Measurements from ENCODE around the gene MEP1A. TPM values are rescaled to one million over a fixed set of nuclear protein-coding genes. Genes with fewer than 3 reads are reported as not detected.
"Not testable (repeated sequence)": the region's sequence is repeated elsewhere in the genome, so short reads cannot be mapped to it uniquely, and the experiment has no call there.

MEP1A gene
- total RNA-seq, 1 donor from 2014 or later = not detected

- intact Hi-C loops (cut with DNase I) = no loop called here
- H3K36me3 ChIP-seq = no peaks in the 10 kb centered on the region
- no peaks in the 10 kb centered on the region for H3K4me1 ChIP-seq
- no peak overlapping the region for H3K27ac ChIP-seq
- no peak overlapping the region for H3K4me3 ChIP-seq
- no peaks in the 10 kb centered on the region for H3K9me3 ChIP-seq
- H3K27me3 ChIP-seq = no peaks in the 10 kb centered on the region
- no peak for DNase-seq (ENCODE audit: low spot score in 2 of 2)
- TF ChIP-seq, protein P1, sequence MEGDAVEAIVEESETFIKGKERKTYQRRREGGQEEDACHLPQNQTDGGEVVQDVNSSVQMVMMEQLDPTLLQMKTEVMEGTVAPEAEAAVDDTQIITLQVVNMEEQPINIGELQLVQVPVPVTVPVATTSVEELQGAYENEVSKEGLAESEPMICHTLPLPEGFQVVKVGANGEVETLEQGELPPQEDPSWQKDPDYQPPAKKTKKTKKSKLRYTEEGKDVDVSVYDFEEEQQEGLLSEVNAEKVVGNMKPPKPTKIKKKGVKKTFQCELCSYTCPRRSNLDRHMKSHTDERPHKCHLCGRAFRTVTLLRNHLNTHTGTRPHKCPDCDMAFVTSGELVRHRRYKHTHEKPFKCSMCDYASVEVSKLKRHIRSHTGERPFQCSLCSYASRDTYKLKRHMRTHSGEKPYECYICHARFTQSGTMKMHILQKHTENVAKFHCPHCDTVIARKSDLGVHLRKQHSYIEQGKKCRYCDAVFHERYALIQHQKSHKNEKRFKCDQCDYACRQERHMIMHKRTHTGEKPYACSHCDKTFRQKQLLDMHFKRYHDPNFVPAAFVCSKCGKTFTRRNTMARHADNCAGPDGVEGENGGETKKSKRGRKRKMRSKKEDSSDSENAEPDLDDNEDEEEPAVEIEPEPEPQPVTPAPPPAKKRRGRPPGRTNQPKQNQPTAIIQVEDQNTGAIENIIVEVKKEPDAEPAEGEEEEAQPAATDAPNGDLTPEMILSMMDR (IDR thresholded peaks at IDR 0.05) = no peak
Observed at GRCh38 chr6:46757214-46757596, 36.0 kb upstream of the MEP1A start.

GRCh38 chr6:46758960-46759753, 34.0 kb upstream of the MEP1A start:
- TF ChIP-seq, protein P1 (IDR thresholded peaks at IDR 0.05) = no peak
- Histone ChIP-seq H3K4me3 (no peak overlapping the region), H3K4me1 (no peaks in the 10 kb centered on the region), H3K9me3 (no peaks in the 10 kb centered on the region), H3K36me3 (no peaks in the 10 kb centered on the region), H3K27me3 (no peaks in the 10 kb centered on the region), H3K27ac (no peak overlapping the region)
- intact Hi-C loops (cut with DNase I) = no loop called here
- no peak for DNase-seq (ENCODE audit: low spot score in 2 of 2)

GRCh38 chr6:46760925-46761324, 32.3 kb upstream of the MEP1A start:
- H3K4me3 ChIP-seq = no peak overlapping the region
- no peak for DNase-seq (ENCODE audit: low spot score in 2 of 2)
- H3K27me3 ChIP-seq = no peaks in the 10 kb centered on the region
- no peaks in the 10 kb centered on the region for H3K36me3 ChIP-seq
- TF ChIP-seq, protein P1 (IDR thresholded peaks at IDR 0.05) = no peak
- no peaks in the 10 kb centered on the region for H3K4me1 ChIP-seq
- intact Hi-C loops (cut with DNase I) = no loop called here
- H3K9me3 ChIP-seq = no peaks in the 10 kb centered on the region
- no peak overlapping the region for H3K27ac ChIP-seq

GRCh38 chr6:46763466-46763865, 29.7 kb upstream of the MEP1A start:
- Histone ChIP-seq H3K36me3 (no peaks in the 10 kb centered on the region), H3K27me3 (no peaks in the 10 kb centered on the region), H3K27ac (no peak overlapping the region), H3K4me3 (no peak overlapping the region), H3K9me3 (peaks cover 0 to 4% of the 10 kb centered on the region in 2 donors), H3K4me1 (no peaks in the 10 kb centered on the region)
- intact Hi-C loops (cut with DNase I) = no loop called here
- no peak for DNase-seq (ENCODE audit: low spot score in 2 of 2)
- TF ChIP-seq, protein P1 (IDR thresholded peaks at IDR 0.05) = no peak

DNA sequence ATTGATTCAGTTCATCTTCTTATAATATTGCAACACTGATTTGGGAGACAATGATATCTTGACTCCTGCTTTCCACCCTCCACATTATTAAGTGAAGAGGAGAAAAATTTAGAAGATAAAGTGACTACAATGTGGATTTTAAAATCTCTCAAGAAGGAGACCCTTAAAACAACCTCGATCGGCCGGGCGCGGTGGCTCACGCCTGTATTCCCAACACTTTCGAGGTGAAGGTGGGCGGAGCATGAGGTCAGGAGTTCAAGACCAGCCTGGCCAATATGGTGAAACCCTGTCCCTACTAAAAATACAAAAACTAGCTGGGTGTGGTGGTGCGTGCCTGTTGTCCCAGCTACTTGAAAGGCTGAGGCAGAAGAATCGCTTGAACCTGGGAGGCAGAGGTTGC, 28.9 kb upstream of the MEP1A start:
- H3K9me3 ChIP-seq; H3K4me1 ChIP-seq; intact Hi-C loops (cut with DNase I): not testable (repeated sequence)

DNA sequence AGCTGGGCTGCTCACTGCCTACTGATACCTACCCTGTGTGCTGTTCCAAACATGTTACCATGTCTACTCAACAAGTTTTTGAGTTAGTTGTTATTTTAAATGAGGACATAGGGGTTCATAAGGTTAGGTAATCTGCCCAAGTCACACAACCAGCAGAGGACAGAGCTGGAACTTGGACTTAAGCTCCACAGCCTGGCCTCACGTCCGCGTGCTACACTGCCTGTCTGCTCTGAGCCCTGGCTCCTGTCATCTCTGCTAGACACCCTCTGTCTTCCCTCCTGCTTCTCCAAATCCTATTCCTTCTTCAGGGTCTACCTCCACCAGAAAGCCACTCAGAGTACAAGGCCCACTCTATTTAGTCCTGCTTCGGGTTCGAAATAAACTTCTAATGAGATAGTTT, 28.2 kb upstream of the MEP1A start:
- no peak for DNase-seq (ENCODE audit: low spot score in 2 of 2)
- H3K9me3 ChIP-seq = peaks cover 0 to 4% of the 10 kb centered on the region in 2 donors
- TF ChIP-seq, protein P1 (IDR thresholded peaks at IDR 0.05) = no peak
- no peaks in the 10 kb centered on the region for H3K36me3 ChIP-seq
- intact Hi-C loops (cut with DNase I) = no loop called here
- H3K27me3 ChIP-seq = no peaks in the 10 kb centered on the region
- H3K27ac ChIP-seq = no peak overlapping the region
- no peaks in the 10 kb centered on the region for H3K4me1 ChIP-seq
- H3K4me3 ChIP-seq = no peak overlapping the region

More for the DNA sequence above, 28.9 kb upstream of the MEP1A start:
- not testable (repeated sequence) for H3K36me3 ChIP-seq; H3K27me3 ChIP-seq; H3K27ac ChIP-seq; H3K4me3 ChIP-seq; DNase-seq (ENCODE audit: low spot score in 2 of 2)
